Measurements from ENCODE around the gene SNED1.

Gene SNED1

GRCh38 chr2:240960309-240960970 lies 38.0 kb upstream of the SNED1 start:
- DNase-seq (ENCODE audit: low read depth) = no peak

GRCh38 chr2:240960971-240961876 lies 37.2 kb upstream of the SNED1 start:
- DNase-seq (ENCODE audit: low read depth) = no peak

- DNase-seq (ENCODE audit: low read depth) = no peak
These were observed 36.5 kb upstream of the SNED1 start for GRCh38 chr2:240961910-240962299.

- DNase-seq (ENCODE audit: low read depth) = no peak
These were observed 35.9 kb upstream of the SNED1 start for GRCh38 chr2:240962300-240963064.

GRCh38 chr2:240963065-240963867 lies 35.2 kb upstream of the SNED1 start:
- DNase-seq (ENCODE audit: low read depth) = no peak

GRCh38 chr2:240963868-240964703 lies 34.3 kb upstream of the SNED1 start:
- DNase-seq (ENCODE audit: low read depth) = no peak

GRCh38 chr2:240964704-240965295 lies 33.6 kb upstream of the SNED1 start:
- DNase-seq (ENCODE audit: low read depth) = no peak

GRCh38 chr2:240965296-240965904 lies 33.0 kb upstream of the SNED1 start:
- DNase-seq (ENCODE audit: low read depth) = no peak

GRCh38 chr2:240965905-240966456 lies 32.4 kb upstream of the SNED1 start:
- DNase-seq (ENCODE audit: low read depth) = no peak

GRCh38 chr2:240966457-240966905 lies 31.9 kb upstream of the SNED1 start:
- no peak for DNase-seq (ENCODE audit: low read depth)

GRCh38 chr2:240966906-240967680 lies 31.3 kb upstream of the SNED1 start:
- no peak for DNase-seq (ENCODE audit: low read depth)

- no peak for DNase-seq (ENCODE audit: low read depth)
These were observed 30.5 kb upstream of the SNED1 start for GRCh38 chr2:240967681-240968621.

- DNase-seq (ENCODE audit: low read depth) = no peak
These were observed 29.4 kb upstream of the SNED1 start for GRCh38 chr2:240968731-240969624.

- DNase-seq (ENCODE audit: low read depth) = no peak
These were observed 28.3 kb upstream of the SNED1 start for GRCh38 chr2:240970104-240970503.

- DNase-seq (ENCODE audit: low read depth) = no peak
These were observed 27.6 kb upstream of the SNED1 start for GRCh38 chr2:240970816-240971215.

- no peak for DNase-seq (ENCODE audit: low read depth)
These were observed 26.2 kb upstream of the SNED1 start for GRCh38 chr2:240972201-240972600.
